LHCN-M2 (cell line): ENCODE data around the gene CREB1. TPM values are rescaled to one million over a fixed set of nuclear protein-coding genes. Genes with fewer than 3 reads are reported as not detected.
"Not testable (repeated sequence)": the region's sequence is repeated elsewhere in the genome, so short reads cannot be mapped to it uniquely, and the experiment has no call there.

ENCODE experiments used
- DNase-seq: peaks from one replicate; pipeline ENCODE4 v3.0.0-alpha.2; 2012; ENCODE audit warnings: low read depth
- polyA plus RNA-seq: library from polyadenylated mRNA; unstranded; fragments of >200 nt; gene quantifications from one replicate; pipeline ENCODE4 v1.2.1, GENCODE V29; 2012; ENCODE audit warnings: missing spikeins
- total RNA-seq: library from RNA; depleted of rRNA; stranded (reverse); fragments of >200 nt; gene quantifications from 2 replicates; pipeline ENCODE4 v1.2.3, GENCODE V29; 2014; rRNA removed

CREB1 gene
- total RNA-seq: 23.1 and 37.2 TPM in 2 replicates
- polyA plus RNA-seq: 16.0 TPM

DNA sequence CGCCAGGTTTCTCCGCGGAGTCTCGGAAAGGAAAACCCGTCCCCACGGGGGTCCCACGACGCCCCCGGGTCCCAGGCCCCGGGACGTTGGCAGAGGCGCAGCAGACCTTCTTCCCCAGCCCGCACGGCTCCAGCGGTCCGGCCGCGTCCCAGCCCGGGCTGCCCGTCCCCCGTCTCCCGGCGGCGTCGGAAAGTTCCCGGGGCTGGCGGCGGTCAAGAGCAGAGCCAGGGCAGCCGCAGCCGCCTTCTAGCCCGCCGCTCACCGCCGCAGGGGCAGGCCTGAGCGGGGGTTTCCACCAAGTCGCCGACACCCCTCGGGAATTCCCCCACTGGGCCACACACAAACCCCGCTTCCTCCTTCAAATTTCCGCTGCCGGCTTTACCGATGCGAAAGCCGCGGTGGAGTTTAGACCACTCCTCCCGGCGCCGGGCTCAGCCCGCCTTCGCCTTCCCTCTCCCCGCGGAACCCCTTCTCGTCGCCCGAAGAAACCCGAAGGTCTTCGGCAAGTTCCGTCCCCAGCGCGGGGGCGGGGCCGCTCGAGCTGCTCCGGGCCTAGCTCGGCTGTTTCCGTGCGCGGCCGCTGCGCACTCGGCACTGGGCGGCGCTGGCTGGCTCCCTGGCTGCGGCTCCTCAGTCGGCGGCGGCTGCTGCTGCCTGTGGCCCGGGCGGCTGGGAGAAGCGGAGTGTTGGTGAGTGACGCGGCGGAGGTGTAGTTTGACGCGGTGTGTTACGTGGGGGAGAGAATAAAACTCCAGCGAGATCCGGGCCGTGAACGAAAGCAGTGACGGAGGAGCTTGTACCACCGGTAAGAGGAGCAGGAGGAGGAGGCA lies at the start of gene CREB1:
Gene CREB1 (plus strand): TSS at position 633 of the 830 bp plus-strand sequence. CDS start 25,674 bp downstream, outside the sequence.
- peak; percentile 99 for DNase-seq

DNA sequence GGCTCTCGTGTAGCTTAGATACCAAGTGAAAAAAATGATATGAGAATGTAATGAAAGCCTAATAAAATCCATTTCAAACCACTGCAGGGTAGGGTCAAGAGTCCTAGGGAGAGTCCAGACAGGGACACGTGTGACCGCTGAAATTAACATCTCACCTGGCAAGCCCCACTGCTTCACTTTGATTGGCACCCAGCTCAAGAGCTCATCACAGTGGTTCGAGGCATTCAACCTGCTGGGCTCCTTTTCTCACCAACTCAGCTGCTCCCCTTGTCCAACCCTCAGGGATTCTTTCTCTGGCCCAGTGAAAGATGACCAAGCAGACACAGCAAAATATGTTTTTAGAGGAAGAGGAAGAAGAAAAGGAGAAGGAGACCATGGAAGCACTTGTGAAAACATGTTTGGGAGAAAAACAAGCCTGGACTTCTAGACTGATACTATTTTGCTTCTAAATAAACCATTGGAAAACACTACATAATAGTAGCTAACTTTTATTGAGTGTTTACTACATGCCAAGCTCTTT lies 49.2 kb upstream of the CREB1 start:
- DNase-seq: no peak

GRCh38 chr2:207481924-207482323 lies 47.8 kb upstream of the CREB1 start:
- no peak for DNase-seq

- DNase-seq: no peak
Measured at GRCh38 chr2:207482630-207483029, 47.1 kb upstream of the CREB1 start.

DNA sequence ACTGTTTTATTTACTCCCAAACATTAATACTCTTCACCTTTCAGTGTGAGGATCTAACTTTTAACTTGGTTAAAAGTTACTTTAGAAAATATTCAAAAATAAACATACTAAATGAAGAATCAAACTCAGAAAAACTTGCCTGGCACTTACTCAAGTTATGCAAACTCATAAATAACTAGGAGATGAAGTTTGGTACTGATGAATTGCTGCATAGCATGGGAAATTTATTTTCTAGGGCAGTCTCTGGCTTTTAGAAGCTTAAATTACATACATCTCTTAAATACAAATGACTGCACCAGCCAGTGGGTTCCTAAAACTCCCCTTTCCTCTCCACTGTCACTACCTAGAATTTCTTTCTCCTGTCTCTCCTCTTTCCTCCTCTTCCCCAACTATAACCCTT lies 46.7 kb upstream of the CREB1 start:
- no peak for DNase-seq

GRCh38 chr2:207483477-207483876 lies 46.3 kb upstream of the CREB1 start:
- DNase-seq: no peak

DNA sequence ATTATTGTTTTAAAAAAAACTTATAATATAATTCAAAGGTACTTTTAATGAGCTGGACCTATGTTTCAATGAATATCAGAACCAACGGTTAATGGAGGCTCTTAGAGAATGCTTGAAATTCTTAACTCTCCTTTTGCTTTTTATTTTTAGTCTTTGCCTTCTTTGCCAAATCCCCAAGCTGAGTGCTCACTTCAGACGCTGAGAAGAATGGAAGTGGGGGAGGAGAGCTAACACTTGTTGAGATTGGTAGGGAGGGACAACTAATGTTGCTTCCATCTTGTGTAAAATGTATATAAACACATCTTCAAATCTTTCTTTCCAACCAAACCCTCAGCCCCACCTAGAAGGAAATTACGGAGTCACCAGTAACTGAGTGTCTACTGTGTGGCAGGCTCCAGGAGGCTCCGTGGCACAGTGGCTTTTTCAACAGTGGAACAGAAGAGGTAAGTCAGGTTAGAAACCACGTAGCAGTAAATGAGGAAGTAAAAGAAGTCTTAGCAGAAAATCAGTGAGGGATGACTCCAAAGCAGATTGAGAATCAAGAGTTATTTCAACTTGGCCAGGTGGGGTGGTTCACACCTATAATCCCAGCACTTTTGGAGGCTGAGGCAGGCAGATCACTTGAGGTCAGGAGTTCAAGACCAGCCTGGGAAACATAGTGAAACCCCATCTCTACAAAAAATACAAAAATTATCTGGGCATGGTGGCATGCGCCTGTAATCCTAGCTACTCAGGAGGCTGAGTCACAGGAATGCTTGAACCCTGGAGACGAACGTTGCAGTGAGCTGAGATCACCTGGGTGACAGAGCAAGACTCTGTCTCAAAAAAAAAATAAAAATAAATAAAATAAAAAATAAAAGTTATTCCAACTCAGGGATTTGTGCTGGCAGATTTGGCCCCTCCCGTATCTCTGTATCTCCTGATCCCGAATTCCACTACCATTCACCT lies 45.0 kb upstream of the CREB1 start:
- no peak for DNase-seq

- DNase-seq: peak; percentile 89
Measured at GRCh38 chr2:207487650-207488311, 42.0 kb upstream of the CREB1 start.

- no peak for DNase-seq
Measured at GRCh38 chr2:207489251-207489650, 40.5 kb upstream of the CREB1 start.

DNA sequence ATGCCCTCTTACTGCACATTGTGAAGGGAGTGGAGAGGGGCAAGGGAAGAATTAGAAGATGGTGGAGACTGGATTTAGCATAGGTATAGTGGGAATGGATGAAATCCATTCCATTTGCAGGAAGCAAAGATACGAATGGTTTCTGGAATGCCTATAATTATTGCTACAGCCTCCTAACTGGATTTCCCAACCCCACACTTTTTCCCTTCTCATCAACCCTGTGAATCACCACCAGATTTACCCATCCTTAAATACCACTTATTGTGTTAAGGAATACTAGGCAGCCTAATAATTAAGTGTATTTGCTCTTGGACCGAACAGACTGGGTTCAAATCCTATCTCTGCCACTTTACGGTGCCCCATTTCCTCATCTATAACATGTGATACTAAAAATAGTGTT lies 39.3 kb upstream of the CREB1 start:
- no peak for DNase-seq

DNA sequence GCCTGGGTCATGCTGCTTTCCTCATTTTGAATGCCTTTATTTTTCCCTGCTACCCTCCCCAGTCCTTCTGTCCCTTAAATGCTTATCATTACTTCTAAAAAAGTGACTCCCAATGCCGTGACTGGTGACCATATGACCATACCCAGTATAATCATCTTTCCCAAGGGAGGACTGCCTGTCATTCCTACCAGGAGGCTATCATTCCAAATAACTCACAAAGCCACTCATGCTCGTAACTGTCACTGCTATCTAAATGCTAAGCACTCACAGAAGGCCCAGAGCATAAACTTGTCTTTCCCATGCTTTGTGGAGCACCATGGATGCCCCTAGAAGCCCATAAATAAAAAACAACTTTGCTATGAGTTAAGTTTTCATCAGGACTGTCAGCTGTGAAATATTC lies 38.7 kb upstream of the CREB1 start:
- DNase-seq: no peak

GRCh38 chr2:207491956-207492355 lies 37.8 kb upstream of the CREB1 start:
- DNase-seq: no peak

DNA sequence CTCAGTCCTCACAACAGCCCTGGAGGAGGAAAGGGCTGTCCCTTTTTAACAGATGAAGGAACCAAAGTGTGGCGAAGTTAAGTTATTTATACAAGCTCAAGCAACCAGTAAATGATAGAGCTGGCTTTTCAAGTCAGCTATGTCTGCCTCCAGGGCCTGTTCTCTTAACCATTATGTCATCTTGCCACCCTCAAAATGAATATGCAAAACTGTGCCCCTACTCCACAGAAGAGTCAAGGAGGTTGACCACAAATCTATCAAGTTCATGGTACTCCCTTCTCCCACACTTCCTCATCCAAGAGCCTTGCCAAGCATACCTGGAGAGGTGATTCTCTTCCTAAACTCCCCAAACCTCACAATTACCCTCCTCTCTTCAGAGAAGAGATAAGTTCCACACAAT lies 37.3 kb upstream of the CREB1 start:
- no peak for DNase-seq

DNA sequence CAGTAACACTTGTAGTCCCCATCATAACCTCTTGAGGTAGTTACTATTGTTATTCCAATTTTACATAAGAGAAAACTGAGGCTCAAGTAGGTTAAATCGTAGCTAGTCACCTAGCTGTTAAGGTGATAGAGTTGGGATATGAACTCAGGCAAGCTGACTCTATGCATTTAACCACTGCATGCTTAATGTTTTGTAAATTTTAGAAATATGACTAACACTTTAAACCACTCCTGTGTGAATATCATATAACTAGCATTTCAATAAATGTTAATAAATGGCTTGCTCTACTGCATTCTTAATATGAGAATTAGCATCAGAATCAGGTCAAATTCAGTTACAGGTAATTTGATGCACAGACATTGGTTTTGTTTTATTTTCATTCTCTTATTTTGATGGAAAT lies 35.6 kb upstream of the CREB1 start:
- DNase-seq: no peak

DNA sequence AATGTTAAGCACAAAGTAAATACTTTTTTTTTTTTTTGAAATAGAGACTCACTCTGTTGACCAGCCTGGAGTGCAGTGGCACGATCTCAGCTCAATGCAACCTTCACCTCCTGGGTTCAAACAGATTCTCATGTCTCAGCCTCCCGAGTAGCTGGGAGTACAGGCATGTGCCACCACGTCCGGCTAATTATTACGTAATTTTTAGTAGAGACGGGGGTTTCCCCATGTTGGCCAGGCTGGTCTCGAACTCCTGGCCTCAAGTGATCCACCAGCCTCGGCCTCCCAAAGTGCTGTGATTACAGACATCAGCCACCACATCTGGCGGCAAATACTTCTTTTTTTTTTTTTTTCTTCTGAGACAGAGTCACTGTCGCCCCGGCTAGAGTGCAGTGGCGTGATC lies 32.8 kb upstream of the CREB1 start:
- not testable (repeated sequence) for DNase-seq

DNA sequence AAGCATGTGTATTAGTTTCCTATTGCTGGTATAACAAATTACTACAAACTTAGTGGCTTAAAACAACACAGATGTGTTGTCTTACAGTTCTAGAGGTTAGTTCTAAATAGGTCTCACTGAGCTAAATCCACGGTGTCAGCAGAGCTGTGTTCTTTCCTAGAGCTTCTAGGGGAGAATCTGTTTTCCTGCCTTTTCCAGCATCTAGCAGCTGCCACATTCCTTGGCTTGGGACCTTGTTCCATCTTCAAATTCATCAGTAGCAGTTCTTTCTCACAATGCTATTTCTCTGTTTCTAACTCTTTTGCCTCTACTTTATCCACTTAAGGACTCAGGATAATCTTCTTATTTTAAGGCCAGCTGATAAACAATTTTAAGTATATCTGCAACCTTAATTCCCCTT lies 32.2 kb upstream of the CREB1 start:
- DNase-seq: no peak

GRCh38 chr2:207498427-207498826 lies 31.3 kb upstream of the CREB1 start:
- DNase-seq: no peak

GRCh38 chr2:207499114-207499513 lies 30.6 kb upstream of the CREB1 start:
- DNase-seq: no peak

GRCh38 chr2:207501802-207502576 lies 27.8 kb upstream of the CREB1 start:
- DNase-seq: no peak

DNA sequence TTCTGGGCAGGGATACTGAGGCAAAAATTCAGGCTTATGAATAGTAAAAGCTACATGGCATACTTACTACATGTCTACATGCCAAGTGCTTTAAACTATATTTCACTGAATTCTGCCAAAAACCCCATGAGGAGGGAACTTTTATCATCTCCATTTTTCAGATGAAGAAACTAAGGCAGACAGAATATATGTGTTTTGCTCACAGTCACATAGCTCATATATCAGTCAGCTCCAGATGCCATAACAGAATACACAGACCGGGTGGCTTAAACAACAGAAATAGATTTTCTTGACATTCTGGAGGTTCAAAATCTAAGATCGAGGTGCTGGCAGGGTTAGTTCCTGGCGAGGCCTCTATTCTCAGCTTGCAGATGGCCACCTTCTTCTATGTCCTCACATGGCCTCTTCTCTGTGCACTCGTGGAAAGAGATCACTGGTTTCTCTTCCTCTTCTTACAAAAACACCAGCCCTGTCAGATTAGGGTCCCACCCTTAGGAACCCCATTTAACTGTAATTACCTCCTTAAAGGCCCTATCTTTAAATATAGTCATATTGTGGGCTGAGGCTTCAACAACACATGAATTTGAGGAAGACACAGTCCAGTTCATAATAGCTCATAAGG lies 27.1 kb upstream of the CREB1 start:
- no peak for DNase-seq
